CD4-positive, alpha-beta T cell (primary cell): Measurements from ENCODE around the gene DUSP22. TPM values are rescaled to one million over a fixed set of nuclear protein-coding genes. Genes with fewer than 3 reads are reported as not detected.

Experiments used
- ATAC-seq: fragments of 200-7000 bp; cut with Tn5 transposase; one replicate; pipeline ENCODE4 v1.10.0; 2022; ENCODE audit warnings: mild to moderate bottlenecking; ENCODE audit not compliant: poor library complexity
- CTCF ChIA-PET: fragments of 350-600 bp; sonication (Branson Sonifier 250); formaldehyde crosslinking; loops from one replicate; lab custom pipeline; 2021; ENCODE audit warnings: antibody characterized with exemption, inconsistent platforms; lab: Charles Lee
- POLR2A ChIA-PET: fragments of 350-600 bp; sonication (Branson Sonifier 250); formaldehyde crosslinking; loops from one replicate; lab custom pipeline; 2021; ENCODE audit warnings: antibody characterized with exemption, inconsistent platforms; lab: Charles Lee
- DNase-seq, 14 experiments: peaks; one replicate each; pipeline ENCODE4 v3.0.0-alpha.2; 2013 to 2020; ENCODE audit warnings: mixed read lengths in 2 of 14
- H3K27ac ChIP-seq, 2 donors: one replicate each; pipeline versions ENCODE4 v1.5.1 to v1.7.0; 2013; ENCODE audit warnings: low read length in 2 of 2, low read depth in 1 of 2, mild to moderate bottlenecking in 1 of 2
- H3K27me3 ChIP-seq, 2 experiments: 1 replicate in 1 of 2; 2 replicates in 1 of 2; pipeline versions ENCODE4 v1.6.1 to v1.7.0; 2013; ENCODE audit warnings: low read length in 2 of 2, control low read depth in 1 of 2, mild to moderate bottlenecking in 1 of 2, moderate library complexity in 1 of 2; ENCODE audit not compliant: insufficient read depth in 2 of 2, control insufficient read depth in 1 of 2
- H3K36me3 ChIP-seq: one replicate; pipeline ENCODE4 v1.6.1; 2013; ENCODE audit warnings: low read length, control low read depth; ENCODE audit not compliant: insufficient read depth
- H3K4me1 ChIP-seq: one replicate; pipeline ENCODE4 v1.6.1; 2013; ENCODE audit warnings: low read length, control low read depth; ENCODE audit not compliant: insufficient read depth
- H3K4me3 ChIP-seq: one replicate; pipeline ENCODE4 v1.5.1; 2013; ENCODE audit warnings: mild to moderate bottlenecking, low read length, moderate library complexity
- H3K9me3 ChIP-seq, 2 experiments: 1 replicate in 1 of 2; 2 replicates in 1 of 2; pipeline versions ENCODE4 v1.6.1 to v1.7.0; 2013; ENCODE audit warnings: low read length in 2 of 2, mild to moderate bottlenecking in 2 of 2, control low read depth in 1 of 2, moderate library complexity in 1 of 2; ENCODE audit not compliant: control insufficient read depth in 1 of 2, insufficient read depth in 1 of 2
- H3K27ac Mint-ChIP-seq: one replicate; pipeline ENCODE4 v1.8.0; 2020; ENCODE audit warnings: mixed read lengths
- H3K27me3 Mint-ChIP-seq: one replicate; pipeline ENCODE4 v1.8.0; 2021; ENCODE audit warnings: mixed read lengths
- H3K36me3 Mint-ChIP-seq: one replicate; pipeline ENCODE4 v1.8.0; 2021; ENCODE audit warnings: low read depth, mixed read lengths
- H3K4me1 Mint-ChIP-seq: one replicate; pipeline ENCODE4 v1.8.0; 2021; ENCODE audit warnings: low read depth, mixed read lengths
- H3K4me3 Mint-ChIP-seq: one replicate; pipeline ENCODE4 v1.8.0; 2020; ENCODE audit warnings: mild to moderate bottlenecking, mixed read lengths
- H3K9me3 Mint-ChIP-seq: one replicate; pipeline ENCODE4 v1.8.0; 2020; ENCODE audit warnings: mixed read lengths
- intact Hi-C, 2 experiments: fragments of 100-400 bp; cut with DNase I in 1 of 2; cut with micrococcal nuclease in 1 of 2; formaldehyde crosslinking; loops; one replicate each; pipeline versions ENCODE4 v1.15.1 to v1.9.0; 2023 to 2025; cut with DNase I, micrococcal nuclease
- total RNA-seq, 174 experiments: library from RNA in 2 of 174; stranded (reverse) in 2 of 174; gene quantifications; one replicate each; pipeline ENCODE4 v1.2.3 and lab custom pipeline; 2021 to 2026
- TF ChIP-seq, protein P1 (sequence below): fragments of 200-600 bp; IDR thresholded peaks from one replicate; pipeline ENCODE4 v1.8.0; 2022; ENCODE audit warnings: antibody characterized with exemption, mild to moderate bottlenecking

The DUSP22 gene
- total RNA-seq, 2 experiments from 2014 or later = 25.4 to 26.3 TPM

DNA sequence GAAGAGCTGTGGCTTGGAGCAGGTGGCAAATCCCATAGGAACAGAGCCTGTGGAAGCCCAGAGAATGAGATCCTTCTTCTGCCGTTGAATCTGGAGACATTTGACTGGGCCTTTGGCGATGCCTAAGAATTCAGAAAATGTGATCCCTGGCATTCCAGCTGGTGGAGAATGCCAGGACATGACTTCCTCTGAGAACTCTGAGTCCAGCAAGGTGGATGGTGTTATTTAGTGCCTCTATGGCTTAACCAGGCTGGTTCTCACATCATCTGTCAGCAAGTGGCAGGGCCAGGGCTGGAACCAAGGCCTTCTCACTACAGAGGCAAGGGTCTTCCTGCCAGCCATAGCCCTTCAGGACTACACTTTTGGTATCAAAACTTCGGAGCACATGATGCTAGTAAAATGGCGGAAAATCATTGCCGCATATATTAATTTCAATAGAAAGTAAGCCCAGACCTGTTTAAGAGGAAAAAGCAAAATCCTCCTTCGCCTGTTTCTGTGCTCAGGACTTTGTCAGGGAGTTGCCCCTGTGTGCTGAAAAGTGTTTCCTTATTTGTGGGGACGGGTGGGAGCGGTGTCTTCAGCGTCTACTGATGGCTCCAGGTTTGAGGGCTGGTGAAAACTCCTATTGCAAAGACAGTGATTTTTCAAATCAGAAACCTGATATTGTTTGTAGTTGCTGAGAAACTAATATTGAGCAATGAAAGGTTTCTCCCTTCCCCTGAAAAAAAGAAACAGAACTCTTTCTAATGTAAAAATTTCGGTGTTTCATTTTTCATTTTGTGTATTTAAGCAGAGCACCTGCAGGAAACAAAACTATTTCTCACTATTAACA lies 23.9 kb downstream of the DUSP22 start:
- H3K4me1 ChIP-seq = peaks cover 8% of the 10 kb centered on the region
- TF ChIP-seq, protein P1, sequence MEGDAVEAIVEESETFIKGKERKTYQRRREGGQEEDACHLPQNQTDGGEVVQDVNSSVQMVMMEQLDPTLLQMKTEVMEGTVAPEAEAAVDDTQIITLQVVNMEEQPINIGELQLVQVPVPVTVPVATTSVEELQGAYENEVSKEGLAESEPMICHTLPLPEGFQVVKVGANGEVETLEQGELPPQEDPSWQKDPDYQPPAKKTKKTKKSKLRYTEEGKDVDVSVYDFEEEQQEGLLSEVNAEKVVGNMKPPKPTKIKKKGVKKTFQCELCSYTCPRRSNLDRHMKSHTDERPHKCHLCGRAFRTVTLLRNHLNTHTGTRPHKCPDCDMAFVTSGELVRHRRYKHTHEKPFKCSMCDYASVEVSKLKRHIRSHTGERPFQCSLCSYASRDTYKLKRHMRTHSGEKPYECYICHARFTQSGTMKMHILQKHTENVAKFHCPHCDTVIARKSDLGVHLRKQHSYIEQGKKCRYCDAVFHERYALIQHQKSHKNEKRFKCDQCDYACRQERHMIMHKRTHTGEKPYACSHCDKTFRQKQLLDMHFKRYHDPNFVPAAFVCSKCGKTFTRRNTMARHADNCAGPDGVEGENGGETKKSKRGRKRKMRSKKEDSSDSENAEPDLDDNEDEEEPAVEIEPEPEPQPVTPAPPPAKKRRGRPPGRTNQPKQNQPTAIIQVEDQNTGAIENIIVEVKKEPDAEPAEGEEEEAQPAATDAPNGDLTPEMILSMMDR = no peak
- intact Hi-C loops = no loop called here
- no peaks in the 10 kb centered on the region for H3K27me3 Mint-ChIP-seq
- no peaks in the 10 kb centered on the region for H3K27me3 ChIP-seq
- ChIA-PET CTCF (interaction anchor here (1.5 kb wide), 1 partner anchor 127 kb away, joined by 5 read pairs; no protein-coding TSS in a partner anchor), POLR2A (no interaction called here)
- H3K27ac ChIP-seq = no peak overlapping the region
- H3K9me3 Mint-ChIP-seq = no peaks in the 10 kb centered on the region
- H3K36me3 Mint-ChIP-seq = peaks cover 22% of the 10 kb centered on the region
- H3K27ac Mint-ChIP-seq = no peak overlapping the region
- no peak overlapping the region for H3K4me3 Mint-ChIP-seq
- DNase-seq = no peak
- H3K4me1 Mint-ChIP-seq = peaks cover 23% of the 10 kb centered on the region
- H3K36me3 ChIP-seq = no peaks in the 10 kb centered on the region
- ATAC-seq = no peak
- no peak overlapping the region for H3K4me3 ChIP-seq
- peaks cover 0 to 17% of the 10 kb centered on the region in 2 experiments for H3K9me3 ChIP-seq

- TF ChIP-seq, protein P1 = no peak
- H3K27ac ChIP-seq = no peak overlapping the region
- intact Hi-C loops = no loop called here
- peaks cover 8% of the 10 kb centered on the region for H3K4me1 ChIP-seq
- H3K9me3 Mint-ChIP-seq = no peaks in the 10 kb centered on the region
- no peaks in the 10 kb centered on the region for H3K27me3 ChIP-seq
- no peaks in the 10 kb centered on the region for H3K36me3 ChIP-seq
- no peak overlapping the region for H3K4me3 ChIP-seq
- peaks cover 21% of the 10 kb centered on the region for H3K36me3 Mint-ChIP-seq
- POLR2A ChIA-PET = no interaction called here
- H3K27me3 Mint-ChIP-seq = no peaks in the 10 kb centered on the region
- DNase-seq = no peak
- peaks cover 0 to 17% of the 10 kb centered on the region in 2 experiments for H3K9me3 ChIP-seq
- H3K4me1 Mint-ChIP-seq = peaks cover 22% of the 10 kb centered on the region
- H3K4me3 Mint-ChIP-seq = no peak overlapping the region
- CTCF ChIA-PET = no interaction called here
- ATAC-seq = no peak
- no peak overlapping the region for H3K27ac Mint-ChIP-seq
These were observed 24.4 kb downstream of the DUSP22 start for GRCh38 chr6:316753-317038.

GRCh38 chr6:317060-317447 lies 24.8 kb downstream of the DUSP22 start:
- Histone ChIP-seq H3K27ac (no peak overlapping the region), H3K27me3 (no peaks in the 10 kb centered on the region), H3K4me3 (no peak overlapping the region), H3K36me3 (no peaks in the 10 kb centered on the region), H3K9me3 (peaks cover 0 to 17% of the 10 kb centered on the region in 2 experiments), H3K4me1 (peaks cover 8% of the 10 kb centered on the region)
- ChIA-PET POLR2A (no interaction called here), CTCF (no interaction called here)
- H3K27ac Mint-ChIP-seq = no peak overlapping the region
- H3K36me3 Mint-ChIP-seq = peaks cover 17% of the 10 kb centered on the region
- ATAC-seq (no peak), DNase-seq (no peak)
- no peaks in the 10 kb centered on the region for H3K9me3 Mint-ChIP-seq
- H3K27me3 Mint-ChIP-seq = no peaks in the 10 kb centered on the region
- intact Hi-C loops = no loop called here
- H3K4me3 Mint-ChIP-seq = no peak overlapping the region
- TF ChIP-seq, protein P1 = no peak
- H3K4me1 Mint-ChIP-seq = peaks cover 20% of the 10 kb centered on the region
